Memory B cell (primary cell): ENCODE results near the gene SMAGP.
"Not testable (repeated sequence)": the region's sequence is repeated elsewhere in the genome, so short reads cannot be mapped to it uniquely, and the experiment has no call there.

Source experiments
- ATAC-seq: fragments of 150-1000 bp; cut with Tn5 transposase; 2 replicates; pipeline ENCODE4 v1.10.0; 2021; ENCODE audit warnings: low read depth, mild to moderate bottlenecking, moderate library complexity
- DNase-seq, 2 donors: peaks; one replicate each; pipeline ENCODE4 v3.0.0; 2022; ENCODE audit warnings: low spot score in 2 of 2
- H3K27ac Mint-ChIP-seq: one replicate; pipeline ENCODE4 v1.8.0; 2022; ENCODE audit warnings: mild to moderate bottlenecking, moderate library complexity, mixed read lengths
- H3K27me3 Mint-ChIP-seq: one replicate; pipeline ENCODE4 v1.8.0; 2022; ENCODE audit warnings: mixed read lengths
- H3K36me3 Mint-ChIP-seq: one replicate; pipeline ENCODE4 v1.8.0; 2022; ENCODE audit warnings: mild to moderate bottlenecking, mixed read lengths
- H3K4me1 Mint-ChIP-seq: one replicate; pipeline ENCODE4 v1.8.0; 2022; ENCODE audit warnings: mixed read lengths
- H3K4me3 Mint-ChIP-seq: one replicate; pipeline ENCODE4 v1.8.0; 2022; ENCODE audit warnings: mild to moderate bottlenecking, moderate library complexity, mixed read lengths
- H3K9me3 Mint-ChIP-seq: one replicate; pipeline ENCODE4 v1.8.0; 2022; ENCODE audit warnings: mixed read lengths

SMAGP gene

DNA sequence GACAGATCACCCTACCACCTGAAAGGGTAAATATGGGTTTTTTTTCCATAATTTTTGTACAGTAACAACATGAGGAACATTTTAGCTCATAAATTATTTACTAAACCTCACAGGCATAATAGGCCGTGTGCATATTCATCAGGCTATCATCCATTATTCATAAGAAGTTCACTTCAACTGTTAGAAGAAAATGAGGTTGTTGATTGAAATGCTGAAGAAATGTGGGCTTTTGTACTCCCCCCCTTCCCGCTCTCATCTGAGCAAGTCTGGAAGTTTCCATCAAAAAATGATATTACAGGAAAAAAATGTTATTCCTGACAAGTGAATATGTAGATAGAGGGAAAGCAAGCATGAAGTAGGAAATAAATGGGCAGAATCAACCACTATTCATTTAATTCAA lies 44.4 kb downstream of the SMAGP start:
- Mint-ChIP-seq H3K27ac (no peak overlapping the region), H3K36me3 (peaks cover 4% of the 10 kb centered on the region), H3K4me3 (no peak overlapping the region), H3K27me3 (no peaks in the 10 kb centered on the region), H3K9me3 (no peaks in the 10 kb centered on the region), H3K4me1 (peaks cover 2% of the 10 kb centered on the region)
- ATAC-seq, result no peak
- DNase-seq, result no peak

DNA sequence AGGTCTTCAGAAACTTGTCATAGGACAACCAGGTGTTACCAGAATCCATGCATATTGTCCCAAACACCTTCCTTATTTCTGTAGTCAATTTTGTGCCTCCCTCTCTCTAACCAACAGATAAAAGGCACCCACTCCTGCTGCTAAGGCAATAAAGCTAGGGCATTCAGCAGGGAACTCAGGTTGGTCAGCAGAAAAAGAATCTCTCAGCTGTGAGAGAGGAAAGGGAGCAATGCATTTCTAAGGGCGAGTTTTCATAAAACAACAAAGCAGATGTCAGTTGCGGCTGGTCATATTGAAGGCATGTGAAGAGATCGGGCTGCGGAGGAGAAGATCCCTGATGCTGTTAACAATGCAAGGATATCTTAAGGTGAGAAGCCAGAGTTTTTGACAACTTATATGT lies 45.0 kb downstream of the SMAGP start:
- Mint-ChIP-seq H3K9me3 (no peaks in the 10 kb centered on the region), H3K4me3 (no peak overlapping the region), H3K27me3 (no peaks in the 10 kb centered on the region), H3K27ac (no peak overlapping the region), H3K4me1 (peaks cover 2% of the 10 kb centered on the region), H3K36me3 (peaks cover 4% of the 10 kb centered on the region)
- ATAC-seq, result no peak
- no peak for DNase-seq

DNA sequence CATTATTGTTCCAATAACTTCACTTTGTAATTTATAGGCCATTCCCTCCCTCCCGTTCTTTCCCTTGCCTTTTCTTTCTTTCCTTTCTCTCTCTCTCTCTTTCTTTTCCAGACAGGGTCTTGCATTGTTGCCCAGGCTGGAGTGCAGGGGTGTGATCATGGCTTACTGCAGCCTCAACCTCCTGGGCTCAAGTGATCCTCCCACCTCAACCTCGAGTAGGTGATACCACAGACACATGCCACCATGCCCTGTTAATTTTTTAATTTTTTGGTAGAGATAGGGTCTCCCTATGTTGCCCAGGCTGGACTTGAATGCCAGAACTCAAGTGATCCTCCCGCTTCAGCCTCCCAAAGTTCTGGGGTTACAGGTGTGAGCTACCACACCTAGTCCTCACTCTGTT lies 45.6 kb downstream of the SMAGP start:
- H3K4me3 Mint-ChIP-seq, result no peak overlapping the region
- peaks cover 4% of the 10 kb centered on the region for H3K36me3 Mint-ChIP-seq
- H3K4me1 Mint-ChIP-seq, result peaks cover 4% of the 10 kb centered on the region
- ATAC-seq (no peak), DNase-seq (no peak)
- no peaks in the 10 kb centered on the region for H3K9me3 Mint-ChIP-seq
- H3K27ac Mint-ChIP-seq, result no peak overlapping the region
- no peaks in the 10 kb centered on the region for H3K27me3 Mint-ChIP-seq

DNA sequence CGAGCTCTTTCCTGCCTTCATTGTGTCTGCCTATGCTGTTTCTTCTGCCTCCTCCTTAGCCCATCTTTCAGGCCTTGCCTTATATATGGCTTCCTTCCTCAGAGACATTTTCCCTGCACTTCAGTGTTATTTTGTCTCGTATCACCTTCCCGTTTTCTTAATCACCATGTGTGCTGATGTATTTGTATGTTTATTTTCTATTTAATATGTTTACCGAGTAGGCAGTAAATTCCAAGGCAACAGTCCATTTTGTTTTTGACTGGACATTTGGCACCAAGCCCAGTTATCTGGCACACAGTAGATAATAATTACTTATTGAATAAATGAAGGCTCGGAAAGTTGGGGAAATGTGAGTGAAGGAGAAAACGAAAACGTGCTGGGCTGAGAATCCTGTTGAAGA lies 47.8 kb downstream of the SMAGP start:
- ATAC-seq, result no peak
- Mint-ChIP-seq H3K27me3 (no peaks in the 10 kb centered on the region), H3K4me3 (no peak overlapping the region), H3K27ac (no peak overlapping the region), H3K9me3 (no peaks in the 10 kb centered on the region), H3K4me1 (peaks cover 12% of the 10 kb centered on the region), H3K36me3 (peaks cover 4% of the 10 kb centered on the region)
- no peak for DNase-seq

DNA sequence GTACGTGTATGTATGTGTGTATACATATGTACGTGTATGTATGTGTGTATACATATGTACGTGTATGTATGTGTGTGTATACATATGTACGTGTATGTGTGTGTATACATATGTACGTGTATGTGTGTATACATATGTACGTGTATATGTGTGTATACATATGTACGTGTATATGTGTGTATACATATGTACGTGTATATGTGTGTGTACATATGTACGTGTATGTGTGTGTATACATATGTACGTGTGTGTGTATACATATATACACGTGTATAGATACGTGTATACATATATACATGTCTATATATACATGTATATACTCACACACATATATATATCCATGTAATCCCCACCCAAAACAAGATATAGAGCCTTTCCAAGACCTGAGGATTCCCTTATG lies 50.4 kb downstream of the SMAGP start:
- not testable (repeated sequence) for H3K9me3 Mint-ChIP-seq, H3K4me3 Mint-ChIP-seq, DNase-seq, ATAC-seq, H3K36me3 Mint-ChIP-seq, H3K27me3 Mint-ChIP-seq, H3K27ac Mint-ChIP-seq
- peaks cover 17% of the 10 kb centered on the region for H3K4me1 Mint-ChIP-seq

- peaks cover 19% of the 10 kb centered on the region for H3K4me1 Mint-ChIP-seq
- peaks cover 3% of the 10 kb centered on the region for H3K36me3 Mint-ChIP-seq
- H3K9me3 Mint-ChIP-seq, result no peaks in the 10 kb centered on the region
- H3K27me3 Mint-ChIP-seq, result no peaks in the 10 kb centered on the region
- DNase-seq (no peak), ATAC-seq (no peak)
- H3K4me3 Mint-ChIP-seq, result peak overlapping the region; percentile 34
- H3K27ac Mint-ChIP-seq, result peak overlapping the region; percentile 97
Measured at GRCh38 chr12:51219322-51219721, 50.9 kb downstream of the SMAGP start.

GRCh38 chr12:51218607-51219161 lies 51.5 kb downstream of the SMAGP start:
- ATAC-seq, result no peak
- Mint-ChIP-seq H3K27me3 (no peaks in the 10 kb centered on the region), H3K4me1 (peaks cover 20% of the 10 kb centered on the region), H3K27ac (peak overlapping the region; percentile 97), H3K36me3 (peaks cover 6% of the 10 kb centered on the region), H3K9me3 (no peaks in the 10 kb centered on the region), H3K4me3 (peak overlapping the region; percentile 92)
- DNase-seq, result no peak

- peak; percentile 76 for ATAC-seq
Measured at GRCh38 chr12:51217968-51218606, 52.1 kb downstream of the SMAGP start, which contains the start of gene POU6F1. Gene POU6F1 (minus strand): TSS chr12:51218062. CDS start chr12:51206836, 11,226 bp downstream.

DNA sequence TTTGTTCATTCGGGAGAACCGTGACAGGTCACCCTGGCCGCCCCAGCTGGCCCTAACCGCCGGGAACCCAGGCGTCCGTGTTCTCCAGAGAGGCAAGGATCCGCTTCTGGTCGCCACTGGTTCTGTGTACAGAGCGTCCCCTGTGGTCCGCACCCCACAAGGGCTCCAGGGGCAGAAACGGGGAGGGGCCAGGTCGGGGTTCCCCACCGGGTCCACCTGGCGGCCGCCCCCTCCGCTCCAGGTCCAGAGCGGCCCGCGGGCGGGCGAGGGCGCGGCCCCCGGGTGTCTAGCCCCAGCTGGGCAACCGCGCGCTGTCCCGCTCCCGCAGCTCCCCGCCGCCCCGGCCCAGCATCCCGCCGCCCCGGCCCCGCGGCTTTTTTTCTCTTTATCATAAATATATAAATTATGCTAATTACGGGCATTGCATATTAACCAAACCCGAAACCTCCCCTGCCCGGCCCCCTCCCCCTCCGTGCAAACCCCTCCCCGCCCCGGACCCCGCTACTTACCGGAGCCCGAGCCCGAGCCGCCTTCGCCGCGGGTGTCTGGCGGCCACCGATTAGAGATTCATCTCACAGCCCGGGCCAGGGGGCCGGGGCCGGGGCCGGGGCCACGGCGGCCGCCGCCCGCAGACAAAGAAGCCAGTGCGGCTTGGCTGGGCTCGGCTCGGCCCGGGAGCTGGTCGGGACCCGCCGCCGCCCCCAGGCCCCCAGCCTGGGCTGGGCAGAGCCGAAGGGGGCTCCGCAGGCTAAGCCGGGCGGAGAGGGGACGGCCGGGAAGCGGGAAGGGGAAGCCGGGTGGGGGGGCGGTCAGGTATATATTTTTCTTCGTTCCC lies 52.9 kb downstream of the SMAGP start:
- ATAC-seq (peak; percentile 67), DNase-seq (peak; percentile 62 to 68)
- Mint-ChIP-seq H3K27ac (peak overlapping the region; percentile 97), H3K4me3 (peak overlapping the region; percentile 92), H3K4me1 (peaks cover 19% of the 10 kb centered on the region), H3K9me3 (no peaks in the 10 kb centered on the region), H3K36me3 (peaks cover 6% of the 10 kb centered on the region), H3K27me3 (no peaks in the 10 kb centered on the region)

More at GRCh38 chr12:51217968-51218606, 52.1 kb downstream of the SMAGP start, which contains the start of gene POU6F1:
- Mint-ChIP-seq H3K4me3 (peak within 1 kb of the TSS; percentile 92), H3K9me3 (no peaks in the 10 kb centered on the region), H3K4me1 (peaks cover 20% of the 10 kb centered on the region), H3K27me3 (no peaks in the 10 kb centered on the region), H3K36me3 (peaks cover 6% of the 10 kb centered on the region), H3K27ac (peak within 1 kb of the TSS; percentile 97)
- DNase-seq, result peak in 1 of 2 donors; percentile 68

DNA sequence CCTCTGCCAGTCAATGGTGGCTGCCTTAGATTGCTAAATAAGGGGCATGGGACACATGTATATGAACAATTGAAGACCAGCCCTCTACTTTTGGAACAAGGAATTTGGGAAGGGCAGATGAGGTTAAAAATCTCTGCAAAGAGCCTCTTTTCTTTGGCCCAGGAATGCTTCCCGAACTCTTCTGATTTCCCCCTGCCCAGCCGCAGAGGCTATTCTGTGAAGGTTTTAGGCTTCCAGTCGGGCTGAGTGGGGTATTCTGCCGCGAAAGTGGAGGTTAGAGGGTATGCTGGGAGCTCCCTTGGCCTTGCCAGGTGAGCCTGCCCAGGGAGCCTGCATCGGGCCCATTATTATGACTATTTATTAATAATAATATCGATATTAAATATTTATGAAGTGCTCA lies 53.6 kb downstream of the SMAGP start:
- no peak for ATAC-seq
- Mint-ChIP-seq H3K36me3 (peaks cover 6% of the 10 kb centered on the region), H3K27me3 (no peaks in the 10 kb centered on the region), H3K9me3 (no peaks in the 10 kb centered on the region), H3K27ac (peak overlapping the region; percentile 78), H3K4me1 (peaks cover 18% of the 10 kb centered on the region), H3K4me3 (peak overlapping the region; percentile 70)
- no peak for DNase-seq

DNA sequence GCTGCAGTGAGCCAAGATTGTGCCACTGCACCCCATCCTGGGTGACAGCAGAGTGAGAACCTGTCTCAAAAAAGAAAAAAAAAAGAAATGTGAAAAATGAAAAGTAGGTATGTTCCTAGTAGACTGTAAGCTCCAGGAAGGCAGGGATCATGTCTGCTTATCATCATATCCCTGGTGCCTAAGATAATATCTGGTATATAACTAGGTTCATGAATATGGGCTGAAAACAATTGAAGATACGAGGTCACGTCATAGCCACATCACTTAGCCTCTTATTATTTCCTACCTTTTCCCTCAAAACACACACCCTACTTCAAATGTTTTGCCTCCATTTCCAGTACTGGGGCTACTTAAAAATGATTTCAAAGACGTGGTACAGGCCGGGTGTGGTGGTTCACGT lies 55.3 kb downstream of the SMAGP start:
- H3K27ac Mint-ChIP-seq, result no peak overlapping the region
- no peaks in the 10 kb centered on the region for H3K27me3 Mint-ChIP-seq
- DNase-seq, result no peak
- H3K4me1 Mint-ChIP-seq, result peaks cover 22% of the 10 kb centered on the region
- no peak overlapping the region for H3K4me3 Mint-ChIP-seq
- ATAC-seq, result no peak
- peaks cover 9% of the 10 kb centered on the region for H3K36me3 Mint-ChIP-seq
- no peaks in the 10 kb centered on the region for H3K9me3 Mint-ChIP-seq

- Mint-ChIP-seq H3K27me3 (no peaks in the 10 kb centered on the region), H3K9me3 (no peaks in the 10 kb centered on the region), H3K36me3 (peaks cover 9% of the 10 kb centered on the region), H3K4me3 (no peak overlapping the region), H3K4me1 (peaks cover 11% of the 10 kb centered on the region), H3K27ac (no peak overlapping the region)
- ATAC-seq, result no peak
- DNase-seq, result no peak
Measured at GRCh38 chr12:51210690-51211395, 59.4 kb downstream of the SMAGP start.

GRCh38 chr12:51209259-51209658 lies 61.0 kb downstream of the SMAGP start:
- H3K27ac Mint-ChIP-seq, result no peak overlapping the region
- DNase-seq, result no peak
- H3K4me1 Mint-ChIP-seq, result peaks cover 7% of the 10 kb centered on the region
- H3K9me3 Mint-ChIP-seq, result no peaks in the 10 kb centered on the region
- H3K4me3 Mint-ChIP-seq, result no peak overlapping the region
- H3K27me3 Mint-ChIP-seq, result no peaks in the 10 kb centered on the region
- no peak for ATAC-seq
- H3K36me3 Mint-ChIP-seq, result peaks cover 5% of the 10 kb centered on the region
